ENCODE results near the gene SGMS2.

GRCh38 chr4:107791902-107792301 lies 32.8 kb upstream of the SGMS2 start:
- TF ChIP-seq EZH2phosphoT487 (IDR thresholded peaks at IDR 0.05; ENCODE audit: insufficient read depth, low read depth) (no peak), EZH2 (IDR thresholded peaks at IDR 0.05; ENCODE audit: insufficient read depth, poor library complexity, severe bottlenecking) (no peak)

All from GM23248 (cell line).